ENCODE measurements around the gene NAA16.

DNA sequence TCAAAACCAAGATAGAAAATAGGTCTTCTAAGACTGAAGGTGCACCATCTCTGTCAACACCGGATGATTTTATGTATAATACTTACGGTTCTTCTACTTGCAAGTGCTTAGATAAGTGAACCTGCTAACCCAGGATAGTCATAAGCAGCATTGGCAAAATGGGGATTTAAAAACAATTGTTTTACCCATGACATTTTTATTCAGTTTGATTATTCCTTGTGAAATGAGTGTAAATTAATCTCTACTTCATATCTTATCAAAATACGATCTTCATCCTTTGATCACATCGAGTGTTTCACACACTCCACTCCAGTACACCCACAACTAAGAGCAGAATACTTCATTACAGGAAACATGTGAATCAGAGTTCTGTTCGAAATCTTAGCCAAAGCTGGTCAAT lies 24.7 kb upstream of the NAA16 start:
- TF ChIP-seq EZH2 (IDR thresholded peaks at IDR 0.05; ENCODE audit: low read length, unreplicated experiment) (no peak), CTCF (conservative IDR thresholded peaks at IDR 0.05; ENCODE audit: low read depth, low read length) (no peak), EZH2phosphoT487 (IDR thresholded peaks at IDR 0.05; ENCODE audit: borderline replicate concordance, low read length) (no peak)
